HG03060 (cell line): ENCODE measurements around the gene SCLT1.

Experiments used
- ATAC-seq: cut with Tn5 transposase; IDR thresholded peaks from one replicate; pipeline ENCODE4 v1.9.1; 2021; ENCODE audit warnings: low read depth, moderate number of reproducible peaks; ENCODE audit not compliant: unreplicated experiment

The SCLT1 gene

DNA sequence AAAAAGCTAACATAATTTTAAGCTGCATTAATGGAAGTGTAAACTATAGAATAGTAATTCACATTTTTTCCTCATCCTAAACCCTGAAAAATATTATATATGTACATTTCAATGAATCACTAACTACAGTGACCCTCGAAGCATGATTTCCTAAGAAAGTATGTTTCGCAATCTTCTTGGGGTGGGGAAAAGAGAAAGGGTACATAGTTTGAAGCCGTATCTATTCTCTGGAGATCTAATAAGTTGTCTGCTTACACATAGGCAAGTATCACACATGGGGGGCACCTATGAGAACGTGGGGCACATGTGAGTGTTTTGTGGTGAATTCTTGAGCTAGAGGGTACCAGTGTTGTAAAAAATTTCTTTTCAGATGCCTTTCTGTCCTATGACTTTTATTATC, 212.7 kb downstream of the SCLT1 start:
- no peak for ATAC-seq

DNA sequence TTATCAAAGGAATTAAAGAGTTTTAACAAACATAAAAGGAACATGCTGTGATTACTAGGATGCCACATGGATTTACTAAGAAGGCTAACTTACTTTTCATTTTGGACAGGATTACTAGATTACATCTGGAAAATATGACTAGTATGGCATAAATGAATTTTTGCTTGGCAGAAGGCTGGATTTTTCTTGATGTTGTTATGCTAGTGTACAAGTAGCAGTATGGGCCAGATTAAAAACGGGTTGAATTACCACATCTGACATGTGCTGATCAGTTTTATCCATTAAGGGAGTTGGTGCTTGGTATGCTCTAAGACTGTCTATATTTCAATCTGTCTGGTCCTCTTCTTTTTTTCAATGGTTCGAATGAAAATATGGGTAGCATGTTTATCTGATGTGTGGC, 213.4 kb downstream of the SCLT1 start:
- no peak for ATAC-seq

GRCh38 chr4:128879283-128879682, 214.1 kb downstream of the SCLT1 start:
- ATAC-seq = no peak

DNA sequence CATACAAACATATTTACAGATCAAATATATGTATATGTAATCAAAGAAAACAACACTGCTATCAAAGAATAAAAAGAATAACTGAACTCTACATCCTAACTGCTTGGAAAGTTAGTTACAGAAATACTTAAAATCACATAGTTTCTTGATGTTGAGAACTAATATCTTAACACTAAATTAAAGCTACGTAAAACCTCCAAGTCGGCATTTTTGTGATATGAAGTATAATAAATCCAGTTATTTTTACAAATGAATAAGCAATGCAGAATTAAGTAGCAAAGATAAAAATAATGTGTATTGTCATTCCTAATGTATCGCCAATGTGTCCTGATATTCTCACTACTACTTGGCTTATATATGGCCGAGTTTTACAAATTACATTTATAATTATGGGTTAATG, 215.4 kb downstream of the SCLT1 start:
- no peak for ATAC-seq

GRCh38 chr4:128876200-128876599, 217.1 kb downstream of the SCLT1 start:
- no peak for ATAC-seq

GRCh38 chr4:128871948-128872347, 221.4 kb downstream of the SCLT1 start:
- no peak for ATAC-seq

GRCh38 chr4:128869776-128870509, 223.4 kb downstream of the SCLT1 start:
- no peak for ATAC-seq

- no peak for ATAC-seq
These were observed 224.6 kb downstream of the SCLT1 start for GRCh38 chr4:128868758-128869157.

GRCh38 chr4:128866691-128867090, 226.6 kb downstream of the SCLT1 start:
- no peak for ATAC-seq

- ATAC-seq = no peak
These were observed 227.1 kb downstream of the SCLT1 start for GRCh38 chr4:128866269-128866668.

DNA sequence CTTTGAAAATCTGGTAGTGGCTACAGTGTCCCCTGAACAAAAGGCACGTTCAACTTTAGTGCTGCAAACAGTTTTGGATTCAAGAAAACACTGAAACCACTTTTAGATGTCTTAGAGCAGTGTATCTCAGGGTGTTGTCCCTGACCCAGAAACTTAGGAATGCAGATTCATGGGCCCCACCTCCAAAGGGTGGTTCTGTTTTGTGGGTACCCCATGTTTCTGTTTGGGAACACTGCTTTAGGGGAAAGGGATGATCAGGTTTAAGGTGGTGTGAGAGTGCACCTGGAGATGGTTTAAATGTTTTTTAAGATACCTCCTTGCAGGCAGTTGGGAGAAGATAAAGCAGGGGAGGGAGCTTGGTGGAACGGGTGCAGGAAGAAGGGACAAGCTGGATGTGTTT, 228.2 kb downstream of the SCLT1 start:
- ATAC-seq = no peak

DNA sequence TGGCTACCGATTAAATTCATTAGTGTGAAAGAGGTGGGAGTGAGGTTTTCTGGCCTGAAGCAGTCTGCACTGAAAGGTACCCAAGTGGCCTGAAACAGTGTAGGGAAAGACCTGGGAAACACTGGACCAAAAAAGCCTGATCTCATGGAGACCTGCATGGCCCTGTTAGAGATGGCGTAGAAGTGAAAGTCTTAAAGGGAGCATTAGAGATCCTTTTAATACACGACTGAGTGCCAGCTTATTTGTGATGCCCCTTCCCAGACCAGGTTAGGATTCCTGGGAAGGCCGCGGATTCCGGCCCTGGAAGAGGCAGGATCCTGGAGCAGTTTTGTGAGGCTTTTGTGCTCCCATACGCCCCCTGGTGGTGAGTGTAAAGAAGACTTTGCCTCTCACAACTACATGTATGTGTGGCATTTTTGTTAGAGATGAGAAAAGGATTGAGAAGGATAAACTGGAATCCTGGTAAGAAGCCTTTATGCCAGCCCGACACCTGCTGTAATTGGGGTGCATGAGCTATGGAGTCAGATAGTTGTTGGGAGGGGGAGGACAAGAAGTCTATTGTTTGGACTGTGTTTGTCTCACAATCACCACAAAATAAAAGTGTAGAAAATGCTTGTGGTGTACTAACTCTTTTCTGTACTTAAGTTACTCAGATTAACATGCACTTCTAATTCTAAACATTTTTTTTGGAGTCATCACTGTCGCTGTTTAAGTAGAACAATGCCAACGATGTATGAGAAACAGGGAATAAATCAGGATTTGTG, 229.8 kb downstream of the SCLT1 start:
- no peak for ATAC-seq

DNA sequence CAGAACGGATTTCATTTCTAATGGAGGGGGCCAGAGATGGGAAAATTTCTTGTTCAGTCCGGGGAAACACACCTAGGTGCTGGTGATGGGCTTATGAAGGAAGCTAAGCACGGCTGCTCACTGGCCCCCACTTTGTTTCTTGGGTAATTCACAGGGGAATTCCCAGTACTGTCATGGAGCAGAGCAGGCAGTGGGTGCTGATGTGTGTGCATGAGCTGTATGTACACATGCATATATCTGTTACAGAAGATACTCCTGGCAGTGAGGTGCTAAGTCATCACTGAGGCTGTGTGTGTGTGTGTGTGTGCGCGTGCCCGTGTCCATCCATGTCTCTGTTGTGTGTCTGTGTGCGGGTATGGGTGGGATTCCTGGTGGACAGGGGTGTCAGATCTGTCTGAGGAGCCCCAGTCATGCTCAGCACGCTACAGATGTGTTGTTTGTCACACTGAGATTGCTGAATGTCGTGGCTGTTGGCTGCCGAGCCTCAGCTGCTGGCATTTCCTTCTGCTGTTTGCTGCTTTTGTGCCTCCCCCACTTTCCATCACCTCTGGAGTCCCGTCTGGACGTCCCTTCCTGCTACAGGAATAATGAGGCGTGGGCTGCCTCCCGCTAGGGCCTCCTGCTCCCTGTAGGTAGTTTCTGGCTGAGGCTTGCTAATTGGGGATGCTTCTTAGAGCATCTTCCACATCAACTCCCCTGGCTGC, 230.6 kb downstream of the SCLT1 start:
- no peak for ATAC-seq

DNA sequence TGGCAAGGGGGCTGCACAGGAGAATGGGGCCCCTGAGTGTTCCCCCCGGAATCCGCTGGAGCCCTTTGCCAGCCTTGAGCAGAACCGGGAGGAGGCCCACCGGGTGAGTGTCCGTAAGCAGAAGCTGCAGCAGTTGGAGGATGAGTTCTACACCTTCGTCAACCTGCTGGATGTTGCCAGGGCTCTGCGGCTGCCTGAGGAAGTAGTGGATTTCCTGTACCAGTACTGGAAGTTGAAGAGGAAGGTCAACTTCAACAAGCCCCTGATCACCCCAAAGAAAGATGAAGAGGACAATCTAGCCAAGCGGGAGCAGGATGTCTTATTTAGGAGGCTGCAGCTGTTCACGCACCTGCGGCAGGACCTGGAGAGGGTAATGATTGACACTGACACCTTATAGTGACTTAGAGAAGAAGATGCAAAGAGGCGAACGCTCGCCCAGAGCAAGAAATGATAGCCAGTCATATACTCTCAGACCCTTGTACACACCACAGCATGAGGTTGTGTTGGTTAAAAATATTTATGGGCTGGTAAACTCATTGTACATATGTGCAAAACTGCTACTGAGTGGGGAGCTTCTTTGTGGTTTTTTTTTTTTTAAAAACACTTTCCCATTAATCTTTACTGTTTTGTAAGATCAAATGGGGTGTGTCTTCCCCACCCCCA, 231.4 kb downstream of the SCLT1 start:
- no peak for ATAC-seq

GRCh38 chr4:128859887-128860677, 233.3 kb downstream of the SCLT1 start:
- ATAC-seq = no peak

DNA sequence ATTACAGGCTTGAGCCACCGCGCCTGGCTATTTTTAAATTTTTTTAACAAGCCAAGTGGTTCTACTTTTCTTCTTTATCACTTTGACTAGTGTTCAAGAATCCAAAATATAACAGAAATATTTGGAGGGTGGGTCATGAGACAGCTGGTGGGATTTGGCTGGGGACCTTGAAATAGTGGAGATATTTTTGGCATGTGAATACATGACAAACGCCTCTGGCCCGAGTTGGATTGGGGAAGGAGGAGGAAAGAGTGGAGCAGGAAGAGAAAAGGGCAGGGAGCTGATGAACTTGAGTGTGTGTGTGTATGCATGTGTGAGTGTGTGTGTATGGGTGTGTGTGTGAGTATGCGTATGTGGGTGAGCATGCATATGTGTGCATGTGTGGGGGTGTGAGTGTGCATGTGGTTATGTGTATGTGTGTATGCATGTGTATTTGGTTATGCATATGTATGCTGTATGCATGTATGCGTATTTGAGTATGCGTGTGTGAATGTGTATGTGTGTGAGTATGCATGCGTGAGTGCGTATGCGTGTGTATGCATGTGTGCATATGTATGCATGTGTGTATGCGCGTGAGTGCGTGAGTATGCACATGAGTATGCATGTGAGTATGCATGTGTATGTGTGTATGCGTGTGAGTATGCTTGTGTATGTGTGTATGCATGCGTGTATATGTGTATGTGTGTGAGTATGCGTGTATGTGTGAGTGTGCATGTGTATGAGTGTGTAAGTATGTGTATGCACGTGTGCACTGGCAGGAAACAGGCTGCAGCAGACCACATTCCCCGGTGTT, 234.3 kb downstream of the SCLT1 start:
- ATAC-seq = no peak

DNA sequence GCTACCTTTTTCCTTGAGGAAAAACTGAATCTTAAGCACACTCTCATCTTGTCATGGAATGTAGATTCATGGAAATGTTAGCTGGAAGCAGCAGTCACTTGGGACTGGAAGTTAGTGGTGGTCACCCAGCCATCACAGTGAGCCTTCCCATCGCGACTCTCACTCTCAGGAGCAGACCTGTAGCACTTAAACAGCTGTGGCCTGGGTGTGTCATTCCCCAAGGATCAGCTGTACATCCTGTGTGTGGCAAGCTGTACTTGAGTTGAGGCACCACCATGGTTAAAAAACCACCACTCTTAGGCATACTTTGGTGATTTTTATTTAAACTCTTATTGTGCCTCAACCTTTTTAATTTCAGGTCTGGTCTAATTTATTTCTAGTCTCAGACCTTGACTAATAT, 237.1 kb downstream of the SCLT1 start:
- no peak for ATAC-seq

DNA sequence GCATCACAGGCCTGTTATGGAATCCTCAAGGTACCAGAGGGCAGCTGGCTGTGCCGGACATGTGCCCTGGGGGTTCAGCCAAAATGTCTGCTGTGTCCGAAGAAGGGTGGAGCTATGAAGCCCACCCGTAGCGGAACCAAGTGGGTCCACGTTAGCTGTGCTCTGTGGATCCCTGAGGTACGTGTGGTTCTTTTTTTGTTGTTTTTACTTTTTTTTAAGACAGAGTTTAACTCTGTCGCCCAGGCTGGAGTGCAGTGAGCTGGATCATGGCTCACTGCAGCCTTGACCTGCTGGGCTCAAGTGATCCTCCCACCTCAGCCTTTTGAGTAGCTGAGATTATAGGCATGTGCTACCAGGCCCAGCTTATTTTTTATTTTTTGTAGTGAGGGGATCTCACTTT, 237.7 kb downstream of the SCLT1 start:
- ATAC-seq = no peak

DNA sequence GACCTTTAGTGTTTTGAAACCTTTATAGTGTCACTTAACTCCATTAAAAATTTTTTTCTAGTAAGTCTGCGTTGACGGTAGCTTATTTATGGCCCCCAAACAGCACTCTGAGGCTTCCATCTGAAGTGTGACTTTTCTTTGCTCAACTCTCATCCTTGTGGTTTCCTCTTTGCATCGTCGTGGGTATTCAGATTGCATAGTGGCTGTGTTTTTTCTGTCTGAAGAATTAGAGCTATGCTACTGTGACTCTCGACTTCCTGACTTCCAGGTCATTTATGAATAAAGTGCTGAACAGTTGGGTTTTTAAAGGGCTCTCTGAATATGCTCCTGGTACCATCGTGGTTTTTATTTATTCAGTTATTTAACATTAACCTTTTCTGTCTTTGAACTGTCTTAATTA, 238.9 kb downstream of the SCLT1 start:
- peak; percentile 52 for ATAC-seq
